Stimulated activated naive CD8-positive, alpha-beta T cell treated with anti-CD3 and anti-CD28 coated beads, Interleukin-15, Interleukin-2, amounts not matched to agents 100 ng/mL and 50 ng/mL, for 24 hours (primary cell): ENCODE measurements around the gene USP25.

Experiments
- H3K27ac Mint-ChIP-seq: one replicate; pipeline ENCODE4 v1.8.0; 2021; ENCODE audit warnings: mild to moderate bottlenecking, mixed read lengths
- H3K27me3 Mint-ChIP-seq: one replicate; pipeline ENCODE4 v1.8.0; 2021; ENCODE audit warnings: mixed read lengths
- H3K36me3 Mint-ChIP-seq: one replicate; pipeline ENCODE4 v1.8.0; 2021; ENCODE audit warnings: low read depth, mixed read lengths
- H3K4me1 Mint-ChIP-seq: one replicate; pipeline ENCODE4 v1.8.0; 2021; ENCODE audit warnings: low read depth, mixed read lengths
- H3K4me3 Mint-ChIP-seq: one replicate; pipeline ENCODE4 v1.8.0; 2021; ENCODE audit warnings: mild to moderate bottlenecking, mixed read lengths
- H3K9me3 Mint-ChIP-seq: one replicate; pipeline ENCODE4 v1.8.0; 2021; ENCODE audit warnings: mixed read lengths

Gene USP25

GRCh38 chr21:15870819-15871218 is 141.0 kb downstream of the USP25 start:
- H3K4me1 Mint-ChIP-seq, result no peaks in the 10 kb centered on the region
- H3K4me3 Mint-ChIP-seq, result no peak overlapping the region
- H3K9me3 Mint-ChIP-seq, result peaks cover 4% of the 10 kb centered on the region
- H3K36me3 Mint-ChIP-seq, result peaks cover 53% of the 10 kb centered on the region
- no peak overlapping the region for H3K27ac Mint-ChIP-seq
- H3K27me3 Mint-ChIP-seq, result no peaks in the 10 kb centered on the region

GRCh38 chr21:15872236-15872635 is 142.5 kb downstream of the USP25 start:
- no peak overlapping the region for H3K27ac Mint-ChIP-seq
- H3K36me3 Mint-ChIP-seq, result peaks cover 53% of the 10 kb centered on the region
- H3K4me3 Mint-ChIP-seq, result no peak overlapping the region
- no peaks in the 10 kb centered on the region for H3K4me1 Mint-ChIP-seq
- H3K27me3 Mint-ChIP-seq, result no peaks in the 10 kb centered on the region
- peaks cover 4% of the 10 kb centered on the region for H3K9me3 Mint-ChIP-seq

GRCh38 chr21:15874615-15875014 is 144.8 kb downstream of the USP25 start:
- Mint-ChIP-seq H3K4me3 (no peak overlapping the region), H3K9me3 (peaks cover 4% of the 10 kb centered on the region), H3K36me3 (peaks cover 55% of the 10 kb centered on the region), H3K27ac (no peak overlapping the region), H3K27me3 (no peaks in the 10 kb centered on the region), H3K4me1 (no peaks in the 10 kb centered on the region)

- Mint-ChIP-seq H3K9me3 (peaks cover 7% of the 10 kb centered on the region), H3K27me3 (no peaks in the 10 kb centered on the region), H3K36me3 (peaks cover 53% of the 10 kb centered on the region), H3K27ac (no peak overlapping the region), H3K4me1 (no peaks in the 10 kb centered on the region), H3K4me3 (no peak overlapping the region)
These were observed 145.5 kb downstream of the USP25 start for GRCh38 chr21:15875286-15875685.

- Mint-ChIP-seq H3K4me1 (no peaks in the 10 kb centered on the region), H3K9me3 (no peaks in the 10 kb centered on the region), H3K4me3 (no peak overlapping the region), H3K27ac (no peak overlapping the region), H3K27me3 (no peaks in the 10 kb centered on the region), H3K36me3 (no peaks in the 10 kb centered on the region)
These were observed 164.1 kb downstream of the USP25 start for GRCh38 chr21:15893902-15894301.

- Mint-ChIP-seq H3K27me3 (no peaks in the 10 kb centered on the region), H3K36me3 (no peaks in the 10 kb centered on the region)
These were observed 164.8 kb downstream of the USP25 start for GRCh38 chr21:15894596-15894995.

GRCh38 chr21:15895142-15896106 is 165.6 kb downstream of the USP25 start:
- no peaks in the 10 kb centered on the region for H3K4me1 Mint-ChIP-seq
- H3K36me3 Mint-ChIP-seq, result no peaks in the 10 kb centered on the region
- H3K4me3 Mint-ChIP-seq, result no peak overlapping the region
- H3K27me3 Mint-ChIP-seq, result peaks cover 5% of the 10 kb centered on the region
- no peak overlapping the region for H3K27ac Mint-ChIP-seq
- peaks cover 3% of the 10 kb centered on the region for H3K9me3 Mint-ChIP-seq

More at GRCh38 chr21:15894596-15894995, 164.8 kb downstream of the USP25 start:
- no peaks in the 10 kb centered on the region for H3K9me3 Mint-ChIP-seq
- no peaks in the 10 kb centered on the region for H3K4me1 Mint-ChIP-seq
- no peak overlapping the region for H3K4me3 Mint-ChIP-seq
- no peak overlapping the region for H3K27ac Mint-ChIP-seq

GRCh38 chr21:15896501-15896900 is 166.7 kb downstream of the USP25 start:
- Mint-ChIP-seq H3K36me3 (no peaks in the 10 kb centered on the region), H3K9me3 (peaks cover 10% of the 10 kb centered on the region), H3K27me3 (peaks cover 5% of the 10 kb centered on the region), H3K4me1 (no peaks in the 10 kb centered on the region), H3K27ac (no peak overlapping the region), H3K4me3 (no peak overlapping the region)

GRCh38 chr21:15904389-15904788 is 174.6 kb downstream of the USP25 start:
- no peaks in the 10 kb centered on the region for H3K36me3 Mint-ChIP-seq

GRCh38 chr21:15908187-15908586 is 178.4 kb downstream of the USP25 start:
- H3K36me3 Mint-ChIP-seq, result no peaks in the 10 kb centered on the region
- no peak overlapping the region for H3K27ac Mint-ChIP-seq
- H3K9me3 Mint-ChIP-seq, result peaks cover 18% of the 10 kb centered on the region
- no peaks in the 10 kb centered on the region for H3K4me1 Mint-ChIP-seq
- H3K27me3 Mint-ChIP-seq, result no peaks in the 10 kb centered on the region
- no peak overlapping the region for H3K4me3 Mint-ChIP-seq

More at GRCh38 chr21:15904389-15904788, 174.6 kb downstream of the USP25 start:
- Mint-ChIP-seq H3K27ac (no peak overlapping the region), H3K9me3 (peaks cover 40% of the 10 kb centered on the region), H3K4me1 (no peaks in the 10 kb centered on the region), H3K27me3 (peaks cover 5% of the 10 kb centered on the region), H3K4me3 (no peak overlapping the region)

- peaks cover 3% of the 10 kb centered on the region for H3K9me3 Mint-ChIP-seq
- H3K36me3 Mint-ChIP-seq, result no peaks in the 10 kb centered on the region
- no peak overlapping the region for H3K27ac Mint-ChIP-seq
- no peaks in the 10 kb centered on the region for H3K4me1 Mint-ChIP-seq
- H3K27me3 Mint-ChIP-seq, result peaks cover 4% of the 10 kb centered on the region
- H3K4me3 Mint-ChIP-seq, result no peak overlapping the region
These were observed 198.4 kb downstream of the USP25 start for GRCh38 chr21:15928196-15928595.

- Mint-ChIP-seq H3K4me1 (no peaks in the 10 kb centered on the region), H3K9me3 (peaks cover 3% of the 10 kb centered on the region), H3K27ac (no peak overlapping the region), H3K36me3 (no peaks in the 10 kb centered on the region), H3K4me3 (no peak overlapping the region), H3K27me3 (peaks cover 4% of the 10 kb centered on the region)
These were observed 199.1 kb downstream of the USP25 start for GRCh38 chr21:15928686-15929425.

GRCh38 chr21:15929536-15929935 is 199.8 kb downstream of the USP25 start:
- Mint-ChIP-seq H3K4me3 (no peak overlapping the region), H3K4me1 (no peaks in the 10 kb centered on the region), H3K27ac (no peak overlapping the region), H3K9me3 (peaks cover 3% of the 10 kb centered on the region), H3K36me3 (no peaks in the 10 kb centered on the region), H3K27me3 (peaks cover 4% of the 10 kb centered on the region)
